GM13976 (cell line): ENCODE measurements around the gene CD151.

Experiments used
- DNase-seq: peaks from one replicate; pipeline ENCODE4 v3.0.0; 2012; ENCODE audit warnings: low spot score
- in situ Hi-C: fragments of 300-500 bp; cut with MboI; formaldehyde crosslinking; loops from one replicate; pipeline ENCODE4 v1.12.0; 2022; ENCODE audit warnings: low sequenced_read_pairs, mixed read lengths, inconsistent platforms; ENCODE audit not compliant: unreplicated experiment
- TF ChIP-seq, protein P1 (sequence below): IDR thresholded peaks from 2 replicates; pipeline ENCODE4 v1.5.1; 2012; ENCODE audit warnings: borderline replicate concordance, mild to moderate bottlenecking; ENCODE audit not compliant: insufficient read depth; ENCODE audit errors: extremely low read depth, missing control alignments, control extremely low read depth

CD151 gene

DNA sequence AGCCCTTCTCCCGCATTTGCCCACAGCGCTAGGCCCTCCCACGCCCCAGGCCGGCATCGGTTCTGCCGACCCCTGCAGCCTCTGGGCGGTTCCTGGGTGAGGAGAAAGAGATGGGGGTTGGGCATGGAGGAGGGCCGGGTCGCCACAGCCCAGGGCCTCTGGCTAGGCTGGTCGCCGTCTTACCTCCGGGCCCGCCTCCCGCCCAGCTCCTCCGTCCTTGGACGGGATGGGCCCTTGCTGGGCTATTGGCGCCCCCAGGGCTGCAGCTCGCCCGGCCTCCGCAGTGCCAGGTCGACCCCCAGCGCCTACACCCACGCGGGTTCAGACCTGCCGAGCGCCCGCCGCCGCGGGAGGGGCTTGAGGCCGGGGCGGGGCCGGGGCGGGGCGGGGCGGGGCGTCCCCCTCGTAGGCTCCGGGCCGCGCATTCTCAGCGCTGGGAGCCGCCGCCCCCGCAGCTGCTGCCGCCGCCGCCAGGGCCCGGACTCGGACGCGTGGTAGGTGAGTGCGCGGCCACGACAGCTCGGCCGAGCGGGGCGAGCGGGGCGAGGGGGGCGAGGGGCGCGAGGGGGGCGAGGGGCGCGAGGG lies at the start of gene CD151:
Gene CD151 (plus strand): TSS at position 424 of the 585 bp plus-strand sequence. CDS start 3,118 bp downstream, outside the sequence.
- DNase-seq: peak; percentile 86
- TF ChIP-seq, protein P1, sequence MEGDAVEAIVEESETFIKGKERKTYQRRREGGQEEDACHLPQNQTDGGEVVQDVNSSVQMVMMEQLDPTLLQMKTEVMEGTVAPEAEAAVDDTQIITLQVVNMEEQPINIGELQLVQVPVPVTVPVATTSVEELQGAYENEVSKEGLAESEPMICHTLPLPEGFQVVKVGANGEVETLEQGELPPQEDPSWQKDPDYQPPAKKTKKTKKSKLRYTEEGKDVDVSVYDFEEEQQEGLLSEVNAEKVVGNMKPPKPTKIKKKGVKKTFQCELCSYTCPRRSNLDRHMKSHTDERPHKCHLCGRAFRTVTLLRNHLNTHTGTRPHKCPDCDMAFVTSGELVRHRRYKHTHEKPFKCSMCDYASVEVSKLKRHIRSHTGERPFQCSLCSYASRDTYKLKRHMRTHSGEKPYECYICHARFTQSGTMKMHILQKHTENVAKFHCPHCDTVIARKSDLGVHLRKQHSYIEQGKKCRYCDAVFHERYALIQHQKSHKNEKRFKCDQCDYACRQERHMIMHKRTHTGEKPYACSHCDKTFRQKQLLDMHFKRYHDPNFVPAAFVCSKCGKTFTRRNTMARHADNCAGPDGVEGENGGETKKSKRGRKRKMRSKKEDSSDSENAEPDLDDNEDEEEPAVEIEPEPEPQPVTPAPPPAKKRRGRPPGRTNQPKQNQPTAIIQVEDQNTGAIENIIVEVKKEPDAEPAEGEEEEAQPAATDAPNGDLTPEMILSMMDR: no peak
- in situ Hi-C loops: no loop called here

DNA sequence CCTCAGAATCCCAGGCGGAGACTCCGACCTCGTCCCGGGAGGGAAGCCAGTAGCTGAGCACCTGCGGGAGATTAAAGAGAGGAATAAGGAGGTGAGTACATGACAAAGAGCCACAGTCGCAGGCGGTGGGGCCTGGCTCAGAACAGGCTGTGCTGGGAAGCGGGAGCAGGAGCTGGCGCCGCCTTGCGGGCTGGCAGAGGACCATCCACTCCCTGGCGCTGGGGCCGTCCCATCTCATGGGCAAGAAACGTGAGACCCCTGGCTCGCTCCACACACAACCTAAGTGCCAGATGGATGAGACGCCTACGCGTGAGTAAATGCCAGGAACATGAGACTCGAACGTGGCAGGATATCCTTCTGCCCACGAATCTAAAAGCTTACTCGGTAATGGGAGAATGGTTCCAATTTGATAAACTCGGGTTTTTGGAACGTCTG lies 49.2 kb upstream of the CD151 start:
- TF ChIP-seq, protein P1: no peak
- no peak for DNase-seq
- in situ Hi-C loops: no loop called here

DNA sequence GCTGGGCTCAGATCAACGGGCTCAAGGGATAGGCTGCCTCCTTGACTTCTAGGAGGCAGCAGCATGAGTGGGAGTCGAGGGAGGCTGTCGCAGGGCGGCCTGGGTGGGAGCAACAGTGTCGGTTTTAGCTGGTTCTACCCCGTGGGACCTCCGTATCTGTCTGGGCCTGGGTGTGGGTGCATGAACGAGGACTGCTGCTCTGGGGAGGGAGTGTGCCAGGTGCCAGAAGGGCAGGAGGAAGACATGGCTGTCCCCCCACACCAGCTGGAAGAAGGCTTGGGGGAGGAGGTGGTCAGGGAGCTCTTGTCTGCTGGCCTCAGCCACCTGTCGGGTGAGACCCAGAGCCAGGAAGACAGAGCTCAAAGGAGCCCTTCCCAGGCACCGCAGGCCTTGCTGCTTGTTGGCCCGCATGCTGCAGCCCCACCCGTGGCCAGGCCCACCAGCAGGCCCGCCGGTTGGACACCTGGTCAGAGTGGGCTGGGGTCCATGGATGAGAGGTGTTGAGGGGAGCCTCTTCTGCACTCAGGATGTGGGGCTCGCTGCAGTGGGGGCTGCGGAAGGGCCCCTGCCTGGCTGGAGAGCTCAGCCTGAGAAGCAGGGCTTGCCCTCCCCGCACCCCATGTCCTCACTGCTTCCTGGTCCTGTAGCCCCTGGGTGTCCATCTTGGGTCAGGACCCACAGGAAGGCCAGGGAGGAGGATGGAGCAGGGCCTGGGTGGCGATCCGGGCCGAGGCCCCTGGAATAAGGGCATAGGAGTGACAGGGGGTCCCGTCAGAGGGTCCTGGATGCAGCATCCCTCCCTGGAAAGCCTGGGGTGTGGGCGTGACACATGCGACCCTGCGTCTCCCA lies 46.3 kb upstream of the CD151 start:
- no peak for DNase-seq
- TF ChIP-seq, protein P1: no peak
- in situ Hi-C loops: no loop called here

DNA sequence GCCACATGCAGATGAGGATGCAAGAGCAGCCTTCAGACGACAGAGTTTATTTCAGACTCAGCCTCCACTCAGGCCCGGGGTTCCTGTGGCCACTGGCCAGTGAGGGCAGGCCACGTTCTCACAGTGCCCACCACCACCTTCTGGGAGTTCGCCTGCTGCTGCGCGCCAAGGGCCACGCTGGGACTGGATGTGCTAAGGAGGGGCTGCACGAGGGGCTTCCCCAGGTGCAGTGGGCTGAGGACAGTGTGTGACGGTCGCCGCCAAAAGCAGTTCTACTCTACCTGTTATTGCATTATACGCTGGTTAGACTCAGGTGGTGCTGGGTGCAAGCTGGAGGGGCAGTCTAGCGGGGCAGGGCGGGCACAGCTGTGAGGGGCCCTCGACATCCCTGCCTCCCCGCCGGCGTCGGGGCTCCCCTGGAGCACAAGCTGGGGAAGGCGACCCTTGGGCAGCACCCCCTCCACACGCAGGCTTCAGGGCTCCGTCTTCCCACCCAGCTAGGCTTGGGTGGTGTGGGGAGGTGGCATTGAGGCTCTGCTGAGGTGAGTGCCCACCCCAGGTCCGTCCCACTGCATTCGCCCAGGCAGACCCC lies 45.6 kb upstream of the CD151 start:
- TF ChIP-seq, protein P1: no peak
- in situ Hi-C loops: no loop called here
- DNase-seq: no peak

DNA sequence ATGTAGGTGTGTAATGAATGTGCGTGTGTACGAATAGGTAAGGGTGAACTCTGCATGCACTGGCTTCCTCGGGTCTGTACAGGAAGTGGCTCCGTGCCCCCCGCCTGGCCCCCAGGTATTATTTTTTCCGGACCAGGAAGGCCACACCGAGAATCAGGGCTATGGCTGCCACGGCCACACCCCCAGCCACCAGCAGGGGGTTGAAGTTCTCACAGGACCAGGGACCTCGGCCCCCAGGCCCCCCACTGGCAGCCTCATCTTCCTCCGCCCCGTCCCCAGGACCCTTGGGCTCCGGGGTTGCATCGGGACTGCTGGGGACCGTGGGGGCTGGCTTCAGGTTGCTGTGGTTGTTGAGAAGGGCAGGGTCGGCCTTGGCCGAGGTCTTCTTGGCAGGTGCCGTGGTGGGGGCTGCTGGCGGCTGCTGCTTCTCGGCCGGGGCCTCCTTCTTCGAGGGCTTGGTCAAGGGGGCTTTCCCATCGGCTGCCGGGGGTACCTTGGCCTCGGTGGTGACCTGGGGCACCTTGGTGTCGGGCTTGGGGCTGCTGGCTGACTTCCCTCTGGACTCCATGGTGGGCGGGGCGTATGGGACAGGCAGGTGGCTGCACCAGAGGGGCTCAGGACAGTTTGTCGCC lies 44.6 kb upstream of the CD151 start:
- TF ChIP-seq, protein P1: no peak
- DNase-seq: no peak

DNA sequence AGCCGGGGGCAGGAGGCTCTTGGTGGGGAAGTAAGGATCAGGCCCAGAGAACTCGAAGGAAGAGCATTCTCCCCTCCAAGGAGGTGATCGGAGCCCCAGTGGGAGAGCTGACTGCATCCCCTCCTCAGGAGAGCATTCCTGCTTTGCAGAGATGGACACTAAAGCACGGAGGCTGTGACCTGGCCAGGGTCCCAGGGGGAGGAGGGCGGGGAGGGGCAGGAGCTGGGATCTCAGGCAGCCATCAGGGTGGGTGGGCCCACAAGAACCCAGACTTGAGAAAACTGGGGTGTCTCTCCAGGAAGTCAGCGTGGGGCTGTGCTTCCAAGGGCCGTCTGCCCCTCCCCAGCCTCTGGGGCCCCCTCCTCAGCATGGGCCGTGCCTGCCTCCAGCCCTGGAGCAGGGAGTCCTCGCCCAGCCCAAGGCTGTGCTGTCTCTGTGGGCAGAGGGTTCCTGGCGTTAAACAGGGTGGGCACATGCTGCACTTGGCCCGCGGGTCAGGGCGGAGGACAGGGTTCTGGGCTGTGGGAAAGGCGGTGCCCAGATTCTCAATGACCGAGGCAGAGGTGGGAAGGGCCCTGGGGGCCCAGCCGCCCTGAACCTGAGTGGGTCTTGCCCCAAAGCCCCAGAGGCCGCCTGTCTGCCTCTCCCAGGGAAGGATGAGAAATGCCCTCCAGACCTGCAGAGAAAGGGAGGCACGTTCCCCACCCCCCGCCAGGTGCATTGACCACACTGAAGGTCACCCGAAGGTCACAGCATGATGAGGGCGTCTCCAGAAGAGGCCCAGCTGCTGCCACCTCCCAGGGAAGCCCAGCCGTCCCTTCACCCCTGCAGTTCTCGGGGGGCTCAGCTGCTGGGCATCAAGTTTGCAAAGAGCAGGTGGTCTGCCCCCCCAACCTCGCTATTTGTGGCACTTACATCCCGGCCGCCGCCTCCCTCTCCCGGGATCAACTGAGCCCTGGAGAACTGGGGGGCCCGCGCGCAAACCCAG lies 43.5 kb upstream of the CD151 start:
- TF ChIP-seq, protein P1: no peak
- no peak for DNase-seq
- in situ Hi-C loops: no loop called here

More for the DNA sequence above, 44.6 kb upstream of the CD151 start:
- in situ Hi-C loops: no loop called here
